GM12891 (cell line): Measurements from ENCODE around the gene EIPR1.

Source experiments
- POLR2A ChIP-seq: IDR thresholded peaks from 2 replicates; pipeline ENCODE4 v1.6.1; 2011; ENCODE audit warnings: low read depth, low read length, control low read depth
- POLR2AphosphoS5 ChIP-seq: IDR thresholded peaks from 2 replicates; pipeline ENCODE4 v1.6.1; 2011; ENCODE audit warnings: low read depth, low read length, control low read depth

- TF ChIP-seq POLR2A (no peak), POLR2AphosphoS5 (no peak)
Observed at GRCh38 chr2:3365219-3365618, 12.4 kb downstream of the EIPR1 start.
